ENCODE data around the gene MSH3.

GRCh38 chr5:80793354-80793753 is 138.9 kb downstream of the MSH3 start:
- TF ChIP-seq CTCF (IDR thresholded peaks at IDR 0.05) (no peak), POLR2A (IDR thresholded peaks at IDR 0.05) (no peak)

Data from body of pancreas (tissue), 4 donors.